B cell (primary cell): ENCODE results near the gene FAM107B. TPM values are rescaled to one million over a fixed set of nuclear protein-coding genes. Genes with fewer than 3 reads are reported as not detected.
"Not testable (repeated sequence)": the region's sequence is repeated elsewhere in the genome, so short reads cannot be mapped to it uniquely, and the experiment has no call there.

ENCODE experiments used
- ATAC-seq: fragments of 200-7000 bp; cut with Tn5 transposase; one replicate; pipeline ENCODE4 v1.10.0; 2021; ENCODE audit warnings: low read depth, mild to moderate bottlenecking, moderate number of reproducible peaks, moderate library complexity
- CTCF ChIA-PET: fragments of 350-600 bp; sonication (Branson Sonifier 250); formaldehyde crosslinking; loops from one replicate; lab custom pipeline; 2021; ENCODE audit warnings: antibody characterized with exemption, inconsistent platforms; lab: Charles Lee
- POLR2A ChIA-PET: fragments of 350-600 bp; sonication (Branson Sonifier 250); formaldehyde crosslinking; loops from one replicate; lab custom pipeline; 2021; ENCODE audit warnings: antibody characterized with exemption; lab: Charles Lee
- DNase-seq: peaks from one replicate; pipeline ENCODE4 v3.0.0; 2013
- H2AFZ ChIP-seq: 2 replicates; pipeline ENCODE4 v1.6.1; 2012; ENCODE audit warnings: mild to moderate bottlenecking, low read depth, low read length; ENCODE audit not compliant: insufficient read depth, poor library complexity, severe bottlenecking
- H3K27ac ChIP-seq, 2 donors: 1 replicate in 1 of 2; 2 replicates in 1 of 2; pipeline ENCODE4 v1.5.1; 2012 to 2013; ENCODE audit warnings: low read length in 2 of 2, mild to moderate bottlenecking in 2 of 2, moderate library complexity in 1 of 2
- H3K27me3 ChIP-seq, 4 experiments: fragments of 200-600 bp in 1 of 4; sonication (generic) in 1 of 4; replicated peaks in 1 of 4; 1 replicate in 2 of 4; 2 replicates in 2 of 4; pipeline versions ENCODE4 v1.6.1 to v1.7.0; 2013 to 2016; ENCODE audit warnings: low read length in 3 of 4, mild to moderate bottlenecking in 2 of 4, mixed read lengths in 1 of 4, moderate library complexity in 1 of 4; ENCODE audit not compliant: insufficient read depth in 4 of 4, control insufficient read depth in 3 of 4; ENCODE audit errors: control extremely low read depth in 1 of 4
- H3K36me3 ChIP-seq, 2 experiments: replicated peaks in 1 of 2; 1 replicate in 1 of 2; 2 replicates in 1 of 2; pipeline versions ENCODE4 v1.6.1 to v1.7.1; 2013; ENCODE audit warnings: low read length in 1 of 2; ENCODE audit not compliant: insufficient read depth in 2 of 2, control insufficient read depth in 1 of 2; ENCODE audit errors: control extremely low read depth in 1 of 2, extremely low read depth in 1 of 2
- H3K4me1 ChIP-seq, 2 donors: fragments of 200-600 bp in 1 of 2; sonication (generic) in 1 of 2; 1 replicate in 1 of 2; 2 replicates in 1 of 2; pipeline versions ENCODE4 v1.5.1 to v1.6.1; 2013 to 2017; ENCODE audit warnings: low read length in 2 of 2; ENCODE audit not compliant: control insufficient read depth in 2 of 2, insufficient read depth in 2 of 2
- H3K4me2 ChIP-seq: replicated peaks from 2 replicates; pipeline ENCODE3; 2012; ENCODE audit warnings: mild to moderate bottlenecking, low read depth, low read length; ENCODE audit not compliant: poor library complexity, severe bottlenecking
- H3K4me3 ChIP-seq, 5 experiments: fragments of 200-600 bp in 1 of 5; sonication (generic) in 1 of 5; 1 replicate in 3 of 5; 2 replicates in 2 of 5; pipeline versions ENCODE4 v1.5.1 to v1.7.0; 2011 to 2016; ENCODE audit warnings: low read length in 4 of 5, mild to moderate bottlenecking in 4 of 5, low read depth in 2 of 5, control low read depth in 1 of 5, moderate library complexity in 1 of 5; ENCODE audit not compliant: insufficient read depth in 1 of 5; ENCODE audit errors: control extremely low read depth in 1 of 5, extremely low read depth in 1 of 5
- H3K79me2 ChIP-seq: fragments of 200-600 bp; sonication (generic); one replicate; pipeline ENCODE4 v1.6.0; 2016; ENCODE audit warnings: low read length; ENCODE audit not compliant: control insufficient read depth, insufficient read depth
- H3K9ac ChIP-seq: fragments of 200-600 bp; sonication (generic); 2 replicates; pipeline ENCODE4 v1.6.1; 2017; ENCODE audit warnings: mild to moderate bottlenecking, low read length, moderate library complexity
- H3K9me3 ChIP-seq, 3 donors: one replicate each; pipeline versions ENCODE4 v1.6.1 to v1.7.1; 2013; ENCODE audit warnings: low read length in 2 of 3; ENCODE audit not compliant: control insufficient read depth in 2 of 3, insufficient read depth in 1 of 3; ENCODE audit errors: control extremely low read depth in 1 of 3
- H4K20me1 ChIP-seq: 2 replicates; pipeline ENCODE4 v1.6.0; 2012; ENCODE audit warnings: mild to moderate bottlenecking, low read length; ENCODE audit not compliant: insufficient read depth, control insufficient read depth, poor library complexity, severe bottlenecking
- H3K27ac Mint-ChIP-seq: one replicate; pipeline ENCODE4 v1.8.0; 2021; ENCODE audit warnings: mixed read lengths
- H3K27me3 Mint-ChIP-seq: one replicate; pipeline ENCODE4 v1.8.0; 2021; ENCODE audit warnings: mixed read lengths
- H3K4me1 Mint-ChIP-seq: one replicate; pipeline ENCODE4 v1.8.0; 2021; ENCODE audit warnings: mixed read lengths
- H3K4me3 Mint-ChIP-seq: one replicate; pipeline ENCODE4 v1.8.0; 2021; ENCODE audit warnings: mixed read lengths
- H3K9me3 Mint-ChIP-seq: one replicate; pipeline ENCODE4 v1.8.0; 2022; ENCODE audit warnings: mixed read lengths; ENCODE audit not compliant: insufficient read depth
- CTCF ChIP-seq: fragments of 200-600 bp; IDR thresholded peaks from one replicate; pipeline ENCODE4 v1.8.0; 2022; ENCODE audit warnings: antibody characterized with exemption, mild to moderate bottlenecking
- EZH2 ChIP-seq: IDR thresholded peaks from 2 replicates; pipeline ENCODE4 v1.6.1; 2012; ENCODE audit warnings: borderline replicate concordance, low read depth, mild to moderate bottlenecking, moderate library complexity, low read length; ENCODE audit not compliant: insufficient read depth, poor library complexity, severe bottlenecking
- WGBS: methylation state at CpG from one replicate; pipeline ENCODE4 v1.1.5; 2013; ENCODE audit warnings: missing lambda C conversion rate; ENCODE audit not compliant: insufficient coverage; 5-methylcytosine and 5-hydroxymethylcytosine counted together
- intact Hi-C: fragments of 100-400 bp; cut with micrococcal nuclease; formaldehyde crosslinking; loops from one replicate; pipeline ENCODE4 v1.10.0; 2022
- polyA plus RNA-seq: library from polyadenylated mRNA; depleted of rRNA; stranded (reverse); fragments of >200 nt; gene quantifications from 2 replicates; pipeline ENCODE4 v1.2.3, GENCODE V29; 2012
- total RNA-seq, 2 donors: library from RNA; stranded (reverse); fragments of 120-200 nt in 1 of 2; gene quantifications; 1 replicate in 1 of 2; 2 replicates in 1 of 2; pipeline versions ENCODE4 v1.2.3 to v1.2.4, GENCODE V29; 2013 to 2022

Gene FAM107B
- total and polyA plus RNA-seq, 2 donors (not counting 1 experiment from before 2014, with no cell fraction given) = 31.9 to 318 TPM

- Histone ChIP-seq H3K36me3 (no peaks in the 10 kb centered on the region), H4K20me1 (no peaks in the 10 kb centered on the region), H3K4me1 (peaks cover 10% of the 10 kb centered on the region in 2 donors), H3K4me2 (no peak overlapping the region), H3K27me3 (no peaks in the 10 kb centered on the region), H3K9me3 (peaks cover 0 to 7% (median 0%) of the 10 kb centered on the region in 3 donors), H3K79me2 (no peaks in the 10 kb centered on the region), H2AFZ (peak overlapping the region; percentile 19), H3K4me3 (no peak overlapping the region), H3K9ac (no peak overlapping the region), H3K27ac (no peak overlapping the region)
- no peak for DNase-seq
- POLR2A ChIA-PET = no interaction called here
- no peaks in the 10 kb centered on the region for H3K9me3 Mint-ChIP-seq
- H3K4me3 Mint-ChIP-seq = no peak overlapping the region
- intact Hi-C loops = loop anchor here (5.0 kb wide), 1 partner anchor 163 kb away; no protein-coding TSS in a partner anchor
- ATAC-seq = no peak
- no peaks in the 10 kb centered on the region for H3K27me3 Mint-ChIP-seq
- H3K4me1 Mint-ChIP-seq = peaks cover 20% of the 10 kb centered on the region
- CTCF ChIA-PET = interaction anchor here (0.5 to 2.6 kb wide), 5 partner anchors 32 to 291 kb away, joined by 3 to 9 read pairs (median 3); no protein-coding TSS in a partner anchor
- peak overlapping the region; percentile 18 for H3K27ac Mint-ChIP-seq
- 100% methylated on average over 2 of the region's 10 CpGs for WGBS
- TF ChIP-seq CTCF = no peak
- no peak for TF ChIP-seq EZH2
Measured at GRCh38 chr10:14820010-14820774, 45.5 kb upstream of the FAM107B start.

GRCh38 chr10:14816717-14817116 is 42.0 kb upstream of the FAM107B start:
- H3K27me3 Mint-ChIP-seq, intact Hi-C loops, H3K79me2 ChIP-seq, H2AFZ ChIP-seq, H3K4me3 ChIP-seq, H3K9me3 ChIP-seq, H3K4me2 ChIP-seq, ATAC-seq, H3K9me3 Mint-ChIP-seq, H3K4me1 ChIP-seq, H3K27me3 ChIP-seq, H3K27ac Mint-ChIP-seq, POLR2A ChIA-PET, H3K27ac ChIP-seq, H3K9ac ChIP-seq, DNase-seq, H3K36me3 ChIP-seq, H4K20me1 ChIP-seq, H3K4me3 Mint-ChIP-seq: not testable (repeated sequence)
- peaks cover 14% of the 10 kb centered on the region for H3K4me1 Mint-ChIP-seq
- CTCF ChIA-PET = interaction anchor here (0.7 kb wide), 1 partner anchor 153 kb away, joined by 3 read pairs; no protein-coding TSS in a partner anchor
- WGBS = no CpG with 5 or more reads among the region's 7 CpGs
